Osteoblast (primary cell): ENCODE data around the gene ZNF583. TPM values are rescaled to one million over a fixed set of nuclear protein-coding genes. Genes with fewer than 3 reads are reported as not detected.

ENCODE experiments used
- DNase-seq: peaks from one replicate; pipeline ENCODE4 v3.0.0; 2011; ENCODE audit warnings: low spot score, mixed read lengths; ENCODE audit not compliant: insufficient read length; ENCODE audit errors: missing footprints
- H2AFZ ChIP-seq: 2 replicates; pipeline ENCODE4 v1.6.0; 2011; ENCODE audit warnings: mild to moderate bottlenecking, low read length
- H3K27ac ChIP-seq: 2 replicates; pipeline ENCODE4 v1.5.1; 2011; ENCODE audit warnings: mild to moderate bottlenecking, low read depth, low read length, moderate library complexity
- H3K27me3 ChIP-seq: 2 replicates; pipeline ENCODE4 v1.6.0; 2012; ENCODE audit warnings: mild to moderate bottlenecking, control low read depth, inconsistent platforms, low read length, moderate library complexity; ENCODE audit not compliant: insufficient read depth
- H3K36me3 ChIP-seq: 2 replicates; pipeline ENCODE4 v1.5.1; 2011; ENCODE audit warnings: mild to moderate bottlenecking, low read length, control low read depth, moderate library complexity; ENCODE audit not compliant: insufficient read depth
- H3K4me1 ChIP-seq: 2 replicates; pipeline ENCODE4 v1.5.1; 2011; ENCODE audit warnings: mild to moderate bottlenecking, low read length, control low read depth, moderate library complexity; ENCODE audit not compliant: insufficient read depth
- H3K4me2 ChIP-seq: 2 replicates; pipeline ENCODE4 v1.6.0; 2011; ENCODE audit warnings: mild to moderate bottlenecking, low read length; ENCODE audit not compliant: insufficient read depth
- H3K4me3 ChIP-seq: fragments of 200-600 bp; sonication (generic); 3 replicates; pipeline ENCODE4 v1.5.1; 2012; ENCODE audit warnings: mild to moderate bottlenecking, low read length, inconsistent platforms; ENCODE audit not compliant: insufficient read depth
- H3K79me2 ChIP-seq: 2 replicates; pipeline ENCODE4 v1.6.0; 2012; ENCODE audit warnings: mild to moderate bottlenecking, low read length, control low read depth, inconsistent platforms; ENCODE audit not compliant: insufficient read depth
- H3K9me3 ChIP-seq: 2 replicates; pipeline ENCODE4 v1.5.1; 2011; ENCODE audit warnings: low read depth, low read length, control low read depth
- H4K20me1 ChIP-seq: 2 replicates; pipeline ENCODE4 v1.6.0; 2012; ENCODE audit warnings: mild to moderate bottlenecking, low read length, control low read depth; ENCODE audit not compliant: insufficient read depth
- total RNA-seq: library from RNA; depleted of rRNA; stranded (reverse); fragments of >200 nt; gene quantifications from 2 replicates; pipeline ENCODE4 v1.2.3, GENCODE V29; 2012
- TF ChIP-seq, protein P1 (sequence below): IDR thresholded peaks from 2 replicates; pipeline ENCODE4 v1.5.1; 2011; ENCODE audit warnings: mild to moderate bottlenecking, low read depth, low read length, moderate library complexity; ENCODE audit errors: extremely low read depth

ZNF583 gene
- total RNA-seq, 1 donor, result 7.6 TPM

DNA sequence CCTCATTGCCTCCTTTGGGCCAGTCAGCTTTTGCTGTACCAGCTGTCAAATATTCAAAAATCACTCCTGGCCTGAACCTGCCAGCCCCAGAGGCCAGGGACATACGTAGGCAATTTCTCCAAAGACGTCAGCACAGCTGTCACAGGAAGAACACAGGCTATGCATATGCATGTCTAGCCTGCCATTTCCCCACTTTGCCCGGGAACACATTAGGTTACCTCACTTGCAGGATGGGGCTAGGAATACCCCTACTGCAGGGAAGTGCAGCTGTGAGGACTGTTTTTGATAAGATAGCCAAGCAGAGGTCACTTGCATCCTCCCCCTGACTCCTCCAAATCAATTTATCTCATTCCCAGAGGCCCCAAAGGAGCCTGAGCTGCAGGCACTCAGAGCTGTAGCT, 70.2 kb downstream of the ZNF583 start:
- Histone ChIP-seq H3K27ac (no peak overlapping the region), H4K20me1 (no peaks in the 10 kb centered on the region), H3K9me3 (no peaks in the 10 kb centered on the region), H3K4me1 (peaks cover 11% of the 10 kb centered on the region), H3K79me2 (peaks cover 19% of the 10 kb centered on the region), H2AFZ (no peak overlapping the region), H3K27me3 (no peaks in the 10 kb centered on the region), H3K36me3 (no peaks in the 10 kb centered on the region), H3K4me2 (no peak overlapping the region), H3K4me3 (no peak overlapping the region)
- DNase-seq, result no peak
- TF ChIP-seq, protein P1, sequence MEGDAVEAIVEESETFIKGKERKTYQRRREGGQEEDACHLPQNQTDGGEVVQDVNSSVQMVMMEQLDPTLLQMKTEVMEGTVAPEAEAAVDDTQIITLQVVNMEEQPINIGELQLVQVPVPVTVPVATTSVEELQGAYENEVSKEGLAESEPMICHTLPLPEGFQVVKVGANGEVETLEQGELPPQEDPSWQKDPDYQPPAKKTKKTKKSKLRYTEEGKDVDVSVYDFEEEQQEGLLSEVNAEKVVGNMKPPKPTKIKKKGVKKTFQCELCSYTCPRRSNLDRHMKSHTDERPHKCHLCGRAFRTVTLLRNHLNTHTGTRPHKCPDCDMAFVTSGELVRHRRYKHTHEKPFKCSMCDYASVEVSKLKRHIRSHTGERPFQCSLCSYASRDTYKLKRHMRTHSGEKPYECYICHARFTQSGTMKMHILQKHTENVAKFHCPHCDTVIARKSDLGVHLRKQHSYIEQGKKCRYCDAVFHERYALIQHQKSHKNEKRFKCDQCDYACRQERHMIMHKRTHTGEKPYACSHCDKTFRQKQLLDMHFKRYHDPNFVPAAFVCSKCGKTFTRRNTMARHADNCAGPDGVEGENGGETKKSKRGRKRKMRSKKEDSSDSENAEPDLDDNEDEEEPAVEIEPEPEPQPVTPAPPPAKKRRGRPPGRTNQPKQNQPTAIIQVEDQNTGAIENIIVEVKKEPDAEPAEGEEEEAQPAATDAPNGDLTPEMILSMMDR, result no peak

DNA sequence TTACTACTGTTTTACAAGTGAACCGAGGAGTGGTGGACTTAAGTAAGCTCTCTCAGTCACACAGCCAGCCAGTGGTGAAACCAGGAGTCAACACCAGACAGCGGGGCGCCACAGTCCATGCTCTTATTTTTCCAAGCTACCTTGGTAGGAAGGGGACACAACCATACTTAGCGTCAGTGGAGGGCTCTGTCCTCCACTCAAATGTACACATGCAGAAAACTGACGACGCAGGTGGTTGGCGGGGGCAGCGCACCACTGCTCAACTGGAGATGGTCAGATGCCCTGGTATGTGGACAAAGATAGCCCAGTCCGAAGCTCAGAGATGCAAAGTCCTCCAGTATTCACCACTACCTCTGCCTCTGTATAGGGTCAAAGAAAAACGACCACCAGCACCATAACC, 72.0 kb downstream of the ZNF583 start:
- Histone ChIP-seq H3K36me3 (no peaks in the 10 kb centered on the region), H3K79me2 (peaks cover 32% of the 10 kb centered on the region), H2AFZ (peak overlapping the region; percentile 100), H3K4me1 (peaks cover 11% of the 10 kb centered on the region), H3K4me3 (peak overlapping the region; percentile 96), H3K27ac (peak overlapping the region; percentile 81), H3K27me3 (no peaks in the 10 kb centered on the region), H4K20me1 (no peaks in the 10 kb centered on the region), H3K9me3 (no peaks in the 10 kb centered on the region), H3K4me2 (peak overlapping the region; percentile 98)
- TF ChIP-seq, protein P1, result no peak
- DNase-seq, result no peak

Other genes starting within 250 kb of the ZNF583 start
- not detected in 2 replicates for gene GALP, start 228.3 kb upstream of the ZNF583 start, total RNA-seq
- under 0.01 TPM in 1 of 2 replicates, not detected in the other for gene ZSCAN5B, start 206.5 kb upstream of the ZNF583 start, total RNA-seq
- gene ZSCAN5C, start 202.1 kb upstream of the ZNF583 start, total RNA-seq, result not detected in 2 replicates
- gene EDDM13, start 131.6 kb upstream of the ZNF583 start, total RNA-seq, result not detected in 2 replicates
- gene ZSCAN5A, start 89.5 kb upstream of the ZNF583 start, total RNA-seq, result 4.3 and 6.8 TPM in 2 replicates
- 2.2 and 3.2 TPM in 2 replicates for gene ZNF582, start 10.8 kb upstream of the ZNF583 start, total RNA-seq
- gene ZNF667, start 73.0 kb downstream of the ZNF583 start, total RNA-seq, result 5.8 and 7.7 TPM in 2 replicates
- gene ZNF471, start 103.5 kb downstream of the ZNF583 start, total RNA-seq, result 4.7 and 5.1 TPM in 2 replicates
- gene ZFP28, start 134.6 kb downstream of the ZNF583 start, total RNA-seq, result 7.6 and 7.7 TPM in 2 replicates
- 4.7 TPM in 2 replicates for gene ZNF470, start 163.1 kb downstream of the ZNF583 start, total RNA-seq
- 7.2 and 8.5 TPM in 2 replicates for gene ZNF71, start 191.0 kb downstream of the ZNF583 start, total RNA-seq
- gene SMIM17, start 238.8 kb downstream of the ZNF583 start, total RNA-seq, result under 0.01 TPM in 1 of 2 replicates, not detected in the other